Activated CD4-positive, CD25-positive, alpha-beta regulatory T cell treated with anti-CD3 and anti-CD28 coated beads, Interleukin-2, amount 50 U/mL, for 24 hours (primary cell): ENCODE measurements around the gene SAFB.

Source experiments
- ATAC-seq, 2 donors: fragments of 150-1000 bp; cut with Tn5 transposase; one replicate each; pipeline ENCODE4 v1.10.0; 2021; ENCODE audit warnings: mild to moderate bottlenecking in 1 of 2, moderate library complexity in 1 of 2

The SAFB gene

GRCh38 chr19:5628919-5629481 lies 6.1 kb downstream of the SAFB start:
- no peak for ATAC-seq

- ATAC-seq, result no peak
Measured at GRCh38 chr19:5631567-5632240, 8.8 kb downstream of the SAFB start.

GRCh38 chr19:5632241-5632612 lies 9.3 kb downstream of the SAFB start:
- no peak for ATAC-seq

GRCh38 chr19:5632657-5633056 lies 9.8 kb downstream of the SAFB start:
- ATAC-seq, result no peak

- no peak for ATAC-seq
Measured at GRCh38 chr19:5635427-5635826, 12.5 kb downstream of the SAFB start.

- ATAC-seq, result no peak
Measured at GRCh38 chr19:5637971-5638370, 15.1 kb downstream of the SAFB start.

- no peak for ATAC-seq
Measured at GRCh38 chr19:5641171-5641570, 18.3 kb downstream of the SAFB start.

GRCh38 chr19:5642204-5642603 lies 19.3 kb downstream of the SAFB start:
- no peak for ATAC-seq

GRCh38 chr19:5643060-5643459 lies 20.2 kb downstream of the SAFB start:
- ATAC-seq, result no peak

- no peak for ATAC-seq
Measured at GRCh38 chr19:5644037-5644436, 21.2 kb downstream of the SAFB start.

- no peak for ATAC-seq
Measured at GRCh38 chr19:5645409-5645808, 22.5 kb downstream of the SAFB start.

GRCh38 chr19:5646703-5647102 lies 23.8 kb downstream of the SAFB start:
- no peak for ATAC-seq

- ATAC-seq, result no peak
Measured at GRCh38 chr19:5648464-5648863, 25.6 kb downstream of the SAFB start.

- no peak for ATAC-seq
Measured at GRCh38 chr19:5651361-5651760, 28.5 kb downstream of the SAFB start.

- ATAC-seq, result no peak
Measured at GRCh38 chr19:5652261-5652660, 29.4 kb downstream of the SAFB start.

- ATAC-seq, result no peak
Measured at GRCh38 chr19:5654931-5655330, 32.0 kb downstream of the SAFB start.

GRCh38 chr19:5655412-5655811 lies 32.5 kb downstream of the SAFB start:
- ATAC-seq, result no peak

GRCh38 chr19:5661483-5661882 lies 38.6 kb downstream of the SAFB start:
- no peak for ATAC-seq

GRCh38 chr19:5663904-5664303 lies 41.0 kb downstream of the SAFB start:
- no peak for ATAC-seq

GRCh38 chr19:5664515-5664914 lies 41.6 kb downstream of the SAFB start:
- ATAC-seq, result no peak

- peak in 1 of 2 donors; percentile 27 for ATAC-seq
Measured at GRCh38 chr19:5665781-5666513, 43.1 kb downstream of the SAFB start.

GRCh38 chr19:5666921-5667610 lies 44.2 kb downstream of the SAFB start:
- ATAC-seq, result no peak

- no peak for ATAC-seq
Measured at GRCh38 chr19:5667751-5668271, 44.9 kb downstream of the SAFB start.
